ENCODE measurements around the gene CAV3.
A peak's percentile ranks its signal among the peaks of the same experiment; 100 is the strongest.

CAV3 gene

GRCh38 chr3:8760506-8760905 is 26.9 kb downstream of the CAV3 start:
- DNase-seq (ENCODE audit: low spot score), result no peak
- no peak for FAIRE-seq

GRCh38 chr3:8761866-8762265 is 28.3 kb downstream of the CAV3 start:
- FAIRE-seq, result no peak
- DNase-seq (ENCODE audit: low spot score), result no peak

DNA sequence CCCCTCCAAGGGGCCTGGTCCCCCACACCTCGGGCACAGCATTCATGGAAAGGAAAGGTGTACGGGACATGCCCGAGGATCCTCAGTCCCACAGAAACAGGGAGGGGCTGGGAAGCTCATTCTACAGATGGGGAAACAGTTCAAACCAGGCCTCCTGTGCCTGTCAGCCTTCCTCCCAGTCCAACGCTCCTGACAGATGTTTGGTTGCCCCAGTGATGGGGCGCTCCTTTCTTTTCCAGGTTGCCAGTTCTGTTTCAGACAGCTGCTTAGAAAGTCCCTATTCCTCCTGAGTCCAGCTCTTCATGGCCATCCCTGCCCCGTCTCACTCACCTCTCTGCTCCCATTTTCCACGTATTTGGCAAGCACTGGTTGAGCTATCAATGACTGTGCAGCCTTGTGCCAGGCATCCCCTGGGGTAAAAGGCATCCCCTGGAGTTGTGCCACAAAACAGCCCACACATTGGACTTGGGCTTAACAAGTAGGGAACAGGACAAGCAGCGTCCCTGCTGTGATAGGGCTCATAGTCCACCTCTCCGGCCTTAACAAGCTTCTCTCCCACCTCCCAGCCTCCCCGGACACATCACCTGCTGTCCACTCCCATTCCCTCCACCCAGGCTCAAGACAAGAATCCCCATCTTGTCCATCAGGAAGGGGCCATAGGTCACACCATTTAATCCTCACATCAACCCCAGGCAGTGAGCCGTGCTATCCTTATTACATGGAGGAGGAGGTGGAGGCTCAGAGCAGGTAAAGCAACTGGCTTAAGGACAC is 29.2 kb downstream of the CAV3 start:
- no peak for FAIRE-seq
- DNase-seq (ENCODE audit: low spot score), result no peak

DNA sequence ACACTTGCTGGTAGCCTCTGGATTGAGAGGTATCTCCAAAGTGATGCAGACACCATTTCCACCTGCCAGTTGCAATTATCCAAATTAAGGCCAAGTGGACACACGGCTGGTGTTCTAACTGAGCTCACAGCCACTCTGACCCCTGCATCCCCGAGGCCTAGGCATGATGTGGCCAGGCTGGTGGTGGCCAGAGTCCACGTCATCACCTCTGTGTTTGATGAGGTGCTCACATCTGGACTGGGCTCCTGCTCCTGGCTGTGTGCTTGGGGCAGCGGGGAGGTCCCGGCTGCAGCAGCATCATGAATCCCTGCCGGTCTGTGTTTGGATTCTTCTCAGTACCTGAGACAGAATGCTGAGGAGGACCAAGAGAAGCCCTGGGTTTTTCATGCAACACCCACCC is 30.9 kb downstream of the CAV3 start:
- DNase-seq (ENCODE audit: low spot score) (no peak), FAIRE-seq (no peak)

DNA sequence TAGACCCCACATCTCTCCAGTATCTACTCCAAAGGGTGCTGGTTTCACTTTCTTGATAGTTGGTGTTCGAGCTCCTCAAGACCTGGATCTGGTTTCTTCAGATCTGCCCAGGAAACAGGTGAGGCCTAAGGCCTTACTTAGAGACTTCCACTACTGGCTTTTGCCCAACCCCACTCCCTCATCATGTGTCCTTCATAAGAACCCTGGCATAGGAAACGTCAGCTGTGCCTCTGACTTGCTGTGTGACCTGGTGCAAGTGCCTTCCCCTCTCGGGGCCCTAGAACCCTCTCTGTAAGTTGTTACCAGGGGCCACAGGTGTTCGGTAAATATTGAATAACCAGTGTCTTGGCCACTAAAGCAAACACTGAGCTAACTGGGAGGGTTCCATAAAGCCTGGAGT is 31.9 kb downstream of the CAV3 start:
- DNase-seq (ENCODE audit: low spot score) (no peak), FAIRE-seq (no peak)

DNA sequence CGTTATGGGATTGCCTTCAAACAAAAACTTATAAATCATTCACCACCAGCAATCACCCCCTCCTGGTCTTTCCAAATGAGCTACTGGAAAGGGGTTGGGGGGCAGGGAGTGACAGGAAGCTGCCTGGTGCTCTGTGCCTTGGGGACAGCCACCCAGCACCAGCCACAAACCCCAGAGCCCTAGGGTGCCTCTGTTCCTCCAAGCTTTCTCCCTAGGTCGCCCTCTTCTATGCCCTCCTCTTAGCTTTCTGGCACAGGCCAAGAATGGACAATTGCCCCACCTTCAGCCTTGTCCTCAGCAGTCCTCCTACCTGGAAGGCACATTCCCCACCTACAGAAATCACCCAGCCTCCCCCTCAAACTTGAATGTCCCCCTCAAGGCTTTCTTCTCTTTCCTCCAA is 32.5 kb downstream of the CAV3 start:
- no peak for FAIRE-seq
- no peak for DNase-seq (ENCODE audit: low spot score)

- FAIRE-seq (no peak), DNase-seq (ENCODE audit: low spot score) (no peak)
Observed at GRCh38 chr3:8767256-8767666, 33.7 kb downstream of the CAV3 start.

- DNase-seq (ENCODE audit: low spot score), result no peak
Observed at GRCh38 chr3:8767667-8768363, 34.2 kb downstream of the CAV3 start.

DNA sequence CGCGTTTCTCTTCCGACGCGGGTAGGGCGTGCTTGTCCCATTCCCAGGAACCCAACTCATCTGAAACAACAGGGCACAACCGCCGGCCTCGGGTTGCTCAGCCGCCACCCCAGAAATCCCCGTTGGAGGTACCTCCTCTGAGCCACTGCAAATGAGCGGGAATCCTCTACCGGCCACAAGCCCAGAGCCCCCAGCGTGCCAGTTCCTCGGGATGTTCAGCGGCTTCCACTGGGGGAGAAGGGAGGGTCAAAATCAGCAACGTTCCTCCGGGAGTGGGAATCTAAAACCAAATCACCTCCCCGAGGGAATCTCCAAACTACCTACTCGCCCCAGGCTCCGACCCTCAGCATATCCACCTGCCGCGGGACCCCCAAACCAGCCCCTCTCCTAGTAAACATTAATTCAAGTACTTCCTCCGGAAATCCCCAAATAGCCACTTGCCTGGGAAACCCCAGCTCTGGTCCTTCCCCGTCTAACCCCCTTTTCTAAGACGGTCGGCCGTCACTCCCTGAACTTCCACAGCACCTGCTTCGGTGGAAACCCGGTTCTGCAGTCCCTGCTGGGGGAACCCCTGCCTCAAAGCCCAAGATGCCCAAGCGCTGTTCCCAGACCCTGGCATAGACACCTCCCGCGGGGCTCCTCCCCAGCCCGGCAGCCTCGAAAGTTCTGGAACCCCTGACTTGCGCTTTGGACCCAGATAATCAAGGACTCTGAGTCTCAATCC is 34.9 kb downstream of the CAV3 start:
- FAIRE-seq, result no peak
- no peak for DNase-seq (ENCODE audit: low spot score)

More at GRCh38 chr3:8767667-8768363, 34.2 kb downstream of the CAV3 start:
- FAIRE-seq, result no peak

- FAIRE-seq (peak; percentile 74), DNase-seq (ENCODE audit: low spot score) (peak; percentile 92)
Observed at GRCh38 chr3:8769088-8769822, 35.7 kb downstream of the CAV3 start, which contains the start of gene OXTR. Gene OXTR (minus strand): TSS chr3:8769613. CDS start chr3:8768187, 1,426 bp downstream.

GRCh38 chr3:8773941-8774542 is 40.4 kb downstream of the CAV3 start:
- DNase-seq (ENCODE audit: low spot score), result no peak
- no peak for FAIRE-seq

DNA sequence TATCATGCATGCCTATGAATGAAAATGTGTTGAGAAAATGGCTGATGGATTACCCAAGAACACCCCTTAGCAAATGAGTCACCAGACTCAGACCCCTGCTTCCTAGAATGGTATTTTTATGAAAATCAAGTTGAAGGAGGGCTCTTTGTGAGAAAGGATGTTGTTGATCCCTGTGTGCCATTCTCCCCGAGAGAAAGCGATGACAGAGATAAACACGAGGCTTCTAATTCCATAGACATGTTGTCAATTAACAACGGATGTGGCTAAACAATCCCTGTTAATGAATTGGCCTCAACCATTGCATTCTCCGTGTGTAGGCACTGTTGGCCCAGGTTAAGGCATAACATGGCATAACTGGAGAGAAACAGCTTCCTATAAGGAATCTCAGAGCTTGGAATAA is 41.6 kb downstream of the CAV3 start:
- DNase-seq (ENCODE audit: low spot score), result no peak
- no peak for FAIRE-seq

DNA sequence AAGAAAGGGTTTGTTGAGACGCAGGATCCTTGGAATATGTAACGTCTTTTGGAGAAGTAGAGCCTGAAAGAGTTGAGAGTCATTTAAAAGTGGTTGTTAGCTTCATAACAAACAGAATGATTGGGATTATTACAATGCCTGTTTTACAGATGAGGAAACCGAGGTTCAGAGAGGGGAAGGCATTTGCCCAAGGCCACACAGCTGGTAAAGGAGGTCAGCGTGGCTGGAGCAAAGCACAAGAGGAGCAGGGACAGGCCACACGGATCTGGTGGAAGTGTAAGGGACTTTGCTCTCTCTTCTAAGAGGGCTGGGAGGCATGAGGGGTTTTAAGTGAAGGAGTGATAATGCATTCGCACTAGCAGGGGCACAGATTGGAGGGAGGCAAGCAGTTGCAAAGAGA is 42.0 kb downstream of the CAV3 start:
- FAIRE-seq, result no peak

DNA sequence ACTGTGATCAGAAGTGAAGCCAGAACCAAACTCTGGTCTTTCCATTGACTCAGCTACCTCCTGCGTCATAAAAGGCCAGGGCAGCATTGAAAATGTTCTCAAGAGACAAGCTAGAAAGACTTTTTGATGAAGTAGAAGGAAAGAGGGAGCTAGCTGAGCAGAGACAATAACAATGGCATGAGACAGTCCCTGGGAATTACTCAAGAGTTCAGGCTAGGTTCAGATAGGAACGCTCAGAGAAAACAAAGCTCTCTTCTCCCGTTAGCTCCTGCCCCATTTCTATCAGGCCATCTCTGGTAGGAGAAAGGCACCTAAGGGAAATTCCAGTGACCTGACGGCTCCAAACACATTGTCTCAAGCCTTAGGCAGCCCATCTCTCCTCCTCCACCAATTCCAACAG is 42.8 kb downstream of the CAV3 start:
- FAIRE-seq (no peak), DNase-seq (ENCODE audit: low spot score) (no peak)

More for the DNA sequence above, 42.0 kb downstream of the CAV3 start:
- no peak for DNase-seq (ENCODE audit: low spot score)

GRCh38 chr3:8777201-8777977 is 43.8 kb downstream of the CAV3 start:
- FAIRE-seq (no peak), DNase-seq (ENCODE audit: low spot score) (no peak)

DNA sequence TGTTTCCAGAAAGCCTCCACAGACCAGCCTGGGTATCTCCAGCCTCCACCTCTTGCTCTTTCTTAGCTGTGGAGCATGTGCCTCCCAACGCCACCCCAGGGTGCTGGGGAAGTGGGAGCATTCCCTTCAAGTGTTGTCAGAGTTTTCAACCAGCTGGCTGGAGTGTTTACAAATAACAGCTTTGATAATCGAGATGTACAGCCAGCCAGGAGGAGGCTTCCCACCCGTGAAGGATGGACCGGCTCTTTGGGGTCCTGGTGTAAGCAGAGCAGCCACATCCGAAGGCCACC is 44.3 kb downstream of the CAV3 start:
- no peak for DNase-seq (ENCODE audit: low spot score)
- FAIRE-seq, result no peak

GRCh38 chr3:8778475-8778874 is 44.9 kb downstream of the CAV3 start:
- DNase-seq (ENCODE audit: low spot score) (no peak), FAIRE-seq (no peak)

DNA sequence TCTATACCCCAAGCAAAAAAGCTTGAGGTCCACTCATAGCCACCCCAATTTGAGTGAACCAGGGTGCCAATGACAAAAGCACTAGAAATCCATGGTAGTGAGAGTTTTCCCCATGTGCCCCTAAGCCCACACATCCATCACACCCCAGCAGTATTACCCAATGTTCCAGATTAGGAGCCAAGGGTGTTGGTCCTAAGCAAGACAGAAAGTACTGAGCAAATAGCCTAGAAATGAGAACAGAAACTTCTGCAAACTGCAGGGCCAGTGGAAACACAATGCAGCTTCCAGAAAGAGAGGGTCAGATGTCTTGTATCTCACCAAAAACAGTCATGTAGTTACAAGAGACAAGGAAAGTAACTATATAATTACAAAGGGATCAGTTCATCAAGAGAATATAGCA is 46.7 kb downstream of the CAV3 start:
- no peak for DNase-seq (ENCODE audit: low spot score)
- no peak for FAIRE-seq

DNA sequence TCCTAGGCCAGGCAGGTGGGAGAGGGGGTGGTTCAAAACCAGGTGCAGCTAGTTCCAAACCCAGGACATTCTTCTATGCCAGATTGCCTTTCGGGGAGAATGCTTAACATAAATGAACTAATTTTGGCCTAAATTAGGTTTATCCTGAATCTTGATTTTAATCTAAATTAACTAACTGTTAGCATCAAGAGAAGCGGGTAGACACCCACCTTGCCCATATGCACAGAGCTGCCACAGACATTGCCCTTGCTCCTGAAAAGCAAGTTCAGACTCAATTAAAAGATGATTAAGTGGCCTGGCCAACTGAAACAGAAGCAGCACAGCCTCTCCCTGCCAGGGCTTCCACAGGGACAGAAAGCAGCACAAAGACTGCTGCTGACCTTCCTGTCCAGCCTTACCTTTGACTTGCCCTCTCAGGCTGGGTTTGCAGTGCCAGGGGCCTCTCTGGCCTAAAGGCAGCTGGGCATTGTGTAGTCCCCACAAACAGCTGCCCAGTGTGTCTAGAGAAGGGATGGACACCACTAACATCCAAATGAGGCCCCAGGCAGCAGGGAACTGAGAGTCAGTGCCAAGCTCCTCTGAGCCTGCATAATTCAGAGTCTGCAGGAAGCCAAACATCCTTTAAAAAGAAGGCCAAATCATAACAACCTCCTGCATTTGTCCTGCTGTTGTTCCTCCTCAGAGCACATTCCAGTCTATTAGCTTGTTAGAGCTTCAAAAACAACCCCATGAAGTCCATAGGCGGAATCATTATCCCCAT is 51.3 kb downstream of the CAV3 start:
- DNase-seq (ENCODE audit: low spot score) (no peak), FAIRE-seq (no peak)

DNA sequence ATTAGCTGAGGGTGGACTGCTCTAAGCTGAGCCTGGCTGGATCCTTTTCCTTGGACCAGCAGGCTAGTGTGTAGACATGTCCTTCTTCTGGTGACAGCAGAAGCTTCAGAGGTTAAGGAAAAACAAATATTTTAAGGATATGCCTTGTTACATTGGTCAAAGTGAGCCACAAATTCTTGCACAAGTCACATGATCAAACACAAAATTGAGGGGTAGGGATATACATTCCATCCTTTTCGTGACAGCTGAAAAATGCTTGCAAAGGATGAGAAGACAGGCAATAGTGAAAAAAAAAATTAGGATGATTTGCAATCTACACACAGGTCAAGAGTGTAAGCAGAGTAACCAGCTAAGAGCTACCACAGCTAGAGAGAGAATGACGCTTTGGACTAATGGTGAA is 56.9 kb downstream of the CAV3 start:
- DNase-seq (ENCODE audit: low spot score) (no peak), FAIRE-seq (no peak)

Data from urothelium cell line (cell line).